Parathyroid adenoma (tissue), 2 donors: Measurements from ENCODE around the gene WDR37.

ENCODE experiments used
- H2AFZ ChIP-seq: fragments of 300-600 bp; sonication (generic); one replicate; pipeline ENCODE4 v1.7.0; 2017; ENCODE audit warnings: antibody characterized with exemption, mild to moderate bottlenecking
- H3K27ac ChIP-seq: fragments of 300-600 bp; sonication (generic); one replicate; pipeline ENCODE4 v1.7.0; 2017
- H3K27me3 ChIP-seq: fragments of 300-600 bp; sonication (generic); one replicate; pipeline ENCODE4 v1.7.0; 2017; ENCODE audit warnings: low read length; ENCODE audit not compliant: control insufficient read depth, insufficient read depth
- H3K36me3 ChIP-seq: fragments of 300-600 bp; sonication (generic); one replicate; pipeline ENCODE4 v1.7.0; 2017; ENCODE audit warnings: low read length; ENCODE audit not compliant: control insufficient read depth, insufficient read depth
- H3K4me1 ChIP-seq: fragments of 300-600 bp; sonication (generic); one replicate; pipeline ENCODE4 v1.7.0; 2017; ENCODE audit warnings: control low read depth
- H3K4me2 ChIP-seq: fragments of 300-600 bp; sonication (generic); one replicate; pipeline ENCODE4 v1.7.0; 2017; ENCODE audit warnings: low read length
- H3K4me3 ChIP-seq: fragments of 300-600 bp; sonication (generic); one replicate; pipeline ENCODE4 v1.7.0; 2017; ENCODE audit warnings: low read depth, low read length
- H3K79me2 ChIP-seq: fragments of 300-600 bp; sonication (generic); one replicate; pipeline ENCODE4 v1.7.0; 2017; ENCODE audit warnings: control low read depth
- H3K9ac ChIP-seq: fragments of 300-600 bp; sonication (generic); one replicate; pipeline ENCODE4 v1.7.0; 2017; ENCODE audit warnings: mild to moderate bottlenecking
- H3K9me3 ChIP-seq: fragments of 300-600 bp; sonication (generic); one replicate; pipeline ENCODE4 v1.7.0; 2017; ENCODE audit warnings: low read length; ENCODE audit not compliant: control insufficient read depth
- TF ChIP-seq, protein P1 (sequence below): fragments of 300-600 bp; sonication (generic); IDR thresholded peaks from one replicate; pipeline ENCODE4 v1.7.0; 2017; ENCODE audit warnings: antibody characterized with exemption, mild to moderate bottlenecking
- donor health status: primary hyperparathyroidism.

The WDR37 gene

DNA sequence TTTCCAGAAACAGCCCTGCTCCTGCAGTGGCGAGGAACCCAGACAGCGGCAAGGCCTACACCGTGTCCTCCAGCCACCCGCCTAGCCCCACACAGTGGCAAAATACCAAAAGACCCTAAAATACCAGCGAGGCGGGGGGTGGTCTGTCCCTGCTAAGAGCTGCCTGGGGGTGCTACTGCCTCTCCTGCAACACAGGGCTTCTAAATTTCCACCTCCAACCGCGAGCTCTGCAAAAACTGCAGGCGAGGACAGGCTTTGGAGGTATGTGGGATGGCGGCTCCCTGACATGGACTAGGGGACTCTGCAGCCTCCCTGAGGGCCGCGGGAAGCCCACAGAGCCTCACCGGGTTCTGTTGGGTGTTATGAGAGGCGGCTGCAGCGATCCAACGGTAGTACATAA lies 122.3 kb downstream of the WDR37 start:
- Histone ChIP-seq H3K4me1 (no peaks in the 10 kb centered on the region), H3K79me2 (no peaks in the 10 kb centered on the region), H3K9me3 (no peaks in the 10 kb centered on the region), H3K9ac (no peak overlapping the region), H3K36me3 (no peaks in the 10 kb centered on the region), H3K4me2 (no peak overlapping the region), H3K27me3 (no peaks in the 10 kb centered on the region), H3K4me3 (no peak overlapping the region), H2AFZ (no peak overlapping the region), H3K27ac (no peak overlapping the region)
- TF ChIP-seq, protein P1, sequence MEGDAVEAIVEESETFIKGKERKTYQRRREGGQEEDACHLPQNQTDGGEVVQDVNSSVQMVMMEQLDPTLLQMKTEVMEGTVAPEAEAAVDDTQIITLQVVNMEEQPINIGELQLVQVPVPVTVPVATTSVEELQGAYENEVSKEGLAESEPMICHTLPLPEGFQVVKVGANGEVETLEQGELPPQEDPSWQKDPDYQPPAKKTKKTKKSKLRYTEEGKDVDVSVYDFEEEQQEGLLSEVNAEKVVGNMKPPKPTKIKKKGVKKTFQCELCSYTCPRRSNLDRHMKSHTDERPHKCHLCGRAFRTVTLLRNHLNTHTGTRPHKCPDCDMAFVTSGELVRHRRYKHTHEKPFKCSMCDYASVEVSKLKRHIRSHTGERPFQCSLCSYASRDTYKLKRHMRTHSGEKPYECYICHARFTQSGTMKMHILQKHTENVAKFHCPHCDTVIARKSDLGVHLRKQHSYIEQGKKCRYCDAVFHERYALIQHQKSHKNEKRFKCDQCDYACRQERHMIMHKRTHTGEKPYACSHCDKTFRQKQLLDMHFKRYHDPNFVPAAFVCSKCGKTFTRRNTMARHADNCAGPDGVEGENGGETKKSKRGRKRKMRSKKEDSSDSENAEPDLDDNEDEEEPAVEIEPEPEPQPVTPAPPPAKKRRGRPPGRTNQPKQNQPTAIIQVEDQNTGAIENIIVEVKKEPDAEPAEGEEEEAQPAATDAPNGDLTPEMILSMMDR = no peak

- H3K79me2 ChIP-seq = no peaks in the 10 kb centered on the region
- H3K27me3 ChIP-seq = no peaks in the 10 kb centered on the region
- H3K9me3 ChIP-seq = no peaks in the 10 kb centered on the region
- no peaks in the 10 kb centered on the region for H3K4me1 ChIP-seq
- no peak overlapping the region for H3K9ac ChIP-seq
- no peak overlapping the region for H2AFZ ChIP-seq
- no peak overlapping the region for H3K27ac ChIP-seq
- no peaks in the 10 kb centered on the region for H3K36me3 ChIP-seq
- no peak overlapping the region for H3K4me3 ChIP-seq
- TF ChIP-seq, protein P1 = no peak
- H3K4me2 ChIP-seq = no peak overlapping the region
Observed at GRCh38 chr10:1179346-1180070, 123.3 kb downstream of the WDR37 start.

GRCh38 chr10:1180071-1180730 lies 124.0 kb downstream of the WDR37 start:
- H3K9ac ChIP-seq = no peak overlapping the region
- TF ChIP-seq, protein P1 = no peak

GRCh38 chr10:1180836-1181235 lies 124.7 kb downstream of the WDR37 start:
- no peak overlapping the region for H3K9ac ChIP-seq
- no peak overlapping the region for H3K27ac ChIP-seq
- TF ChIP-seq, protein P1 = no peak

More at GRCh38 chr10:1180071-1180730, 124.0 kb downstream of the WDR37 start:
- H3K27me3 ChIP-seq = no peaks in the 10 kb centered on the region
- H3K27ac ChIP-seq = no peak overlapping the region
- no peaks in the 10 kb centered on the region for H3K4me1 ChIP-seq
- no peak overlapping the region for H2AFZ ChIP-seq
- H3K36me3 ChIP-seq = no peaks in the 10 kb centered on the region
- H3K9me3 ChIP-seq = no peaks in the 10 kb centered on the region
- no peak overlapping the region for H3K4me3 ChIP-seq
- H3K4me2 ChIP-seq = no peak overlapping the region
- H3K79me2 ChIP-seq = no peaks in the 10 kb centered on the region

More at GRCh38 chr10:1180836-1181235, 124.7 kb downstream of the WDR37 start:
- no peak overlapping the region for H3K4me3 ChIP-seq
- H3K36me3 ChIP-seq = no peaks in the 10 kb centered on the region
- H3K4me2 ChIP-seq = no peak overlapping the region
- H3K4me1 ChIP-seq = no peaks in the 10 kb centered on the region
- no peaks in the 10 kb centered on the region for H3K79me2 ChIP-seq
- H3K27me3 ChIP-seq = no peaks in the 10 kb centered on the region
- H2AFZ ChIP-seq = no peak overlapping the region
- no peaks in the 10 kb centered on the region for H3K9me3 ChIP-seq
